VCaP (cell line): ENCODE data around the gene TMA7.

ENCODE experiments used
- H3K27ac ChIP-seq: fragments of 450-650 bp; 2 replicates; pipeline ENCODE4 v1.5.1; 2017
- TF ChIP-seq, protein P1 (sequence below): fragments of 450-650 bp; conservative IDR thresholded peaks from 2 replicates; pipeline ENCODE4 v1.5.1; 2017; ENCODE audit warnings: mild to moderate bottlenecking, moderate library complexity

The TMA7 gene

GRCh38 chr3:48405971-48406370 lies 34.1 kb upstream of the TMA7 start:
- no peak overlapping the region for H3K27ac ChIP-seq
- TF ChIP-seq, protein P1, sequence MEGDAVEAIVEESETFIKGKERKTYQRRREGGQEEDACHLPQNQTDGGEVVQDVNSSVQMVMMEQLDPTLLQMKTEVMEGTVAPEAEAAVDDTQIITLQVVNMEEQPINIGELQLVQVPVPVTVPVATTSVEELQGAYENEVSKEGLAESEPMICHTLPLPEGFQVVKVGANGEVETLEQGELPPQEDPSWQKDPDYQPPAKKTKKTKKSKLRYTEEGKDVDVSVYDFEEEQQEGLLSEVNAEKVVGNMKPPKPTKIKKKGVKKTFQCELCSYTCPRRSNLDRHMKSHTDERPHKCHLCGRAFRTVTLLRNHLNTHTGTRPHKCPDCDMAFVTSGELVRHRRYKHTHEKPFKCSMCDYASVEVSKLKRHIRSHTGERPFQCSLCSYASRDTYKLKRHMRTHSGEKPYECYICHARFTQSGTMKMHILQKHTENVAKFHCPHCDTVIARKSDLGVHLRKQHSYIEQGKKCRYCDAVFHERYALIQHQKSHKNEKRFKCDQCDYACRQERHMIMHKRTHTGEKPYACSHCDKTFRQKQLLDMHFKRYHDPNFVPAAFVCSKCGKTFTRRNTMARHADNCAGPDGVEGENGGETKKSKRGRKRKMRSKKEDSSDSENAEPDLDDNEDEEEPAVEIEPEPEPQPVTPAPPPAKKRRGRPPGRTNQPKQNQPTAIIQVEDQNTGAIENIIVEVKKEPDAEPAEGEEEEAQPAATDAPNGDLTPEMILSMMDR, result no peak

GRCh38 chr3:48406443-48407431 lies 33.3 kb upstream of the TMA7 start:
- TF ChIP-seq, protein P1, result no peak

GRCh38 chr3:48407542-48408099 lies 32.4 kb upstream of the TMA7 start:
- TF ChIP-seq, protein P1, result no peak

More at GRCh38 chr3:48406443-48407431, 33.3 kb upstream of the TMA7 start:
- H3K27ac ChIP-seq, result no peak overlapping the region

DNA sequence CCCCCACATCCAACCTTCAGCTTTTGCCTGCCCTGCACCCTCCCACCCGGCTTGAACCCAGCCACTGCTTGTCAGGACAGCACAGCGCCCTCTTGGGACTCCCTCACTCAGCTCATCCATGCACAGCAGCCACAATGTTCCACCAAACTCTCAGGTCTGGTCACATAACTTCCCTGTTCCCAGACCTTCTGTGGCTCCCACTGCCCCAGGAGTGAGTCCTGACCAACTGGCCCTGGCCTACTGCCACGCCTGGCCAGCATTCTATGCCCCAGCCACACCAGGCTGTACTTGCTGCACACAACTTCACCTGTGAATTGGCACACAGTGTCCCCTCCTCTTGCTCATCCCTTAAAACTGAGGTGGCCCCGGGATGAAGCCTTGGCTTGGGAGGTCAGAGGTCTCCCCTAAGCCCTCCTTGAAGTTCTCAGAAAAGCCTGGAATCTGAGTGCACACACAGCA lies 31.2 kb upstream of the TMA7 start:
- TF ChIP-seq, protein P1, result no peak
- no peak overlapping the region for H3K27ac ChIP-seq

More at GRCh38 chr3:48407542-48408099, 32.4 kb upstream of the TMA7 start:
- no peak overlapping the region for H3K27ac ChIP-seq

GRCh38 chr3:48409291-48410201 lies 30.5 kb upstream of the TMA7 start:
- H3K27ac ChIP-seq, result no peak overlapping the region
- TF ChIP-seq, protein P1, result no peak

DNA sequence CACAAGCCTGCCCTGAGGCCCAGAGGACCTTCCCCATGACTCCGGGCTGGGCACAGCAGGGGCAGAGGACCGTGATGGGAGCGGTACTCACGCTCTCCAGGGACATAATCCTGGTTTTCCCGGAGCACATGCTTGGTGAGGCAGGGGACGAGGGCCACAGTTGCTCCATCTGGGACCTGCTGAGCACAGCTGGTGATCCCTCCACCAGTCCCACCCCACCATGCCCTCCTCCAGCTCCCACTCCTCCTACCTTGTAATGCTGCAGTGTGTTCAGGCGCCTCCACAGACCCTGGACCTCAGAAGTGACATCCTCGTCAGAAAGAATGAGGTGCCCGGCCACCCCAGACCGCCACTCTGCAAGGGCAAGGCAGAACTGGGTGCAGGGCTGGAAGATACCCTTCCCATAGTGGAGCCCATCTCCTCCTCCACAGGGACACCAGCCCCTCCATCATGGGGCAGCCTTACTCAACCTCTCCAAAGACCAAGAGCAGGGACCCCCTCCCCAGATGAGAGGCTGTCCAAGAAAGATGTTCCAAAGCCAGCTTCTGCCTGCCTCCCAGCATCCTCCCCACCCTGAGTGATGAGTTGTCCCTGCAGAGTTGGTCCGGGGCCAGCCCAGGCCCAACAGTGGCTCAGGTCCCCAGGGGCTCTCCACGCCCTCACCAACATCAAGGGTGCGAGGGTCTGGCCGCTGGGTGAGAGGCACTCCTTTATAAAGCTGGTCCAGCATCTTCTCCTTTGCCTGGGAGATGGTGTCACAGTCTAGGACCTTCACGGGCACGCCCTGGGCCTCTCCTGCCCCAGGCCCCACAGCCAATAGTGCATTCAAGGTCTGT lies 29.6 kb upstream of the TMA7 start:
- TF ChIP-seq, protein P1, result no peak
- H3K27ac ChIP-seq, result no peak overlapping the region
